Glutamatergic neuron (in vitro differentiated cells): ENCODE data around the gene MAPK8IP3. TPM values are rescaled to one million over a fixed set of nuclear protein-coding genes. Genes with fewer than 3 reads are reported as not detected.

Experiments
- DNase-seq: peaks from one replicate; pipeline ENCODE4 v3.0.0; 2022
- H3K27ac Mint-ChIP-seq: one replicate; pipeline ENCODE4 v1.8.0; 2020; ENCODE audit warnings: mild to moderate bottlenecking, mixed read lengths, inconsistent platforms; ENCODE audit not compliant: unreplicated experiment
- H3K27me3 Mint-ChIP-seq: one replicate; pipeline ENCODE4 v1.8.0; 2020; ENCODE audit warnings: mild to moderate bottlenecking, moderate library complexity, mixed read lengths, inconsistent platforms; ENCODE audit not compliant: unreplicated experiment
- H3K36me3 Mint-ChIP-seq: one replicate; pipeline ENCODE4 v1.8.0; 2020; ENCODE audit warnings: mild to moderate bottlenecking, mixed read lengths, inconsistent platforms; ENCODE audit not compliant: unreplicated experiment
- H3K4me1 Mint-ChIP-seq: one replicate; pipeline ENCODE4 v1.8.0; 2020; ENCODE audit warnings: mild to moderate bottlenecking, low read depth, mixed read lengths, inconsistent platforms; ENCODE audit not compliant: unreplicated experiment
- H3K4me3 Mint-ChIP-seq: one replicate; pipeline ENCODE4 v1.8.0; 2020; ENCODE audit warnings: mild to moderate bottlenecking, mixed read lengths, inconsistent platforms; ENCODE audit not compliant: unreplicated experiment
- H3K9me3 Mint-ChIP-seq: one replicate; pipeline ENCODE4 v1.8.0; 2020; ENCODE audit warnings: mild to moderate bottlenecking, moderate library complexity, mixed read lengths, inconsistent platforms; ENCODE audit not compliant: unreplicated experiment
- CTCF ChIP-seq: fragments of 200-600 bp; sonication (generic); IDR thresholded peaks from one replicate; pipeline ENCODE4 v1.5.0; 2021; ENCODE audit not compliant: partially characterized antibody, unreplicated experiment
- total RNA-seq: library from RNA; stranded (reverse); fragmentation: NEBNext Ultra II Directional; extraction: Animal tissue kit (Norgen Biotek cat#: 25700); gene quantifications from one replicate; pipeline ENCODE4 v1.2.1, GENCODE V29; 2021; ENCODE audit not compliant: unreplicated experiment

Gene MAPK8IP3
- total RNA-seq, 1 donor from 2014 or later = 281 TPM

- Mint-ChIP-seq H3K27me3 (no peaks in the 10 kb centered on the region), H3K4me1 (no peaks in the 10 kb centered on the region), H3K9me3 (no peaks in the 10 kb centered on the region), H3K27ac (no peak overlapping the region), H3K4me3 (no peak overlapping the region), H3K36me3 (no peaks in the 10 kb centered on the region)
- TF ChIP-seq CTCF = no peak
- DNase-seq = no peak
These were observed 18.3 kb upstream of the MAPK8IP3 start for GRCh38 chr16:1687427-1688316.

GRCh38 chr16:1688807-1689560 is 17.0 kb upstream of the MAPK8IP3 start:
- H3K4me3 Mint-ChIP-seq = no peak overlapping the region
- H3K27ac Mint-ChIP-seq = no peak overlapping the region

GRCh38 chr16:1689853-1690252 is 16.1 kb upstream of the MAPK8IP3 start:
- no peak for TF ChIP-seq CTCF
- H3K4me1 Mint-ChIP-seq = no peaks in the 10 kb centered on the region
- H3K4me3 Mint-ChIP-seq = no peak overlapping the region

More at GRCh38 chr16:1688807-1689560, 17.0 kb upstream of the MAPK8IP3 start:
- TF ChIP-seq CTCF = no peak
- no peaks in the 10 kb centered on the region for H3K9me3 Mint-ChIP-seq
- no peak for DNase-seq
- no peaks in the 10 kb centered on the region for H3K4me1 Mint-ChIP-seq
- H3K27me3 Mint-ChIP-seq = no peaks in the 10 kb centered on the region
- peaks cover 4% of the 10 kb centered on the region for H3K36me3 Mint-ChIP-seq

GRCh38 chr16:1690810-1691209 is 15.2 kb upstream of the MAPK8IP3 start:
- Mint-ChIP-seq H3K27ac (no peak overlapping the region), H3K36me3 (peaks cover 6% of the 10 kb centered on the region), H3K4me1 (no peaks in the 10 kb centered on the region), H3K27me3 (no peaks in the 10 kb centered on the region), H3K9me3 (no peaks in the 10 kb centered on the region), H3K4me3 (no peak overlapping the region)
- no peak for TF ChIP-seq CTCF
- no peak for DNase-seq

More at GRCh38 chr16:1689853-1690252, 16.1 kb upstream of the MAPK8IP3 start:
- H3K9me3 Mint-ChIP-seq = no peaks in the 10 kb centered on the region
- peaks cover 6% of the 10 kb centered on the region for H3K36me3 Mint-ChIP-seq
- DNase-seq = no peak
- H3K27me3 Mint-ChIP-seq = no peaks in the 10 kb centered on the region
- H3K27ac Mint-ChIP-seq = no peak overlapping the region
